GM21786 (cell line): Measurements from ENCODE around the gene PPM1F.
"Not testable (repeated sequence)": the region's sequence is repeated elsewhere in the genome, so short reads cannot be mapped to it uniquely, and the experiment has no call there.

Experiments
- ATAC-seq: cut with Tn5 transposase; IDR thresholded peaks from one replicate; pipeline ENCODE4 v1.9.1; 2021; ENCODE audit not compliant: unreplicated experiment

PPM1F gene

DNA sequence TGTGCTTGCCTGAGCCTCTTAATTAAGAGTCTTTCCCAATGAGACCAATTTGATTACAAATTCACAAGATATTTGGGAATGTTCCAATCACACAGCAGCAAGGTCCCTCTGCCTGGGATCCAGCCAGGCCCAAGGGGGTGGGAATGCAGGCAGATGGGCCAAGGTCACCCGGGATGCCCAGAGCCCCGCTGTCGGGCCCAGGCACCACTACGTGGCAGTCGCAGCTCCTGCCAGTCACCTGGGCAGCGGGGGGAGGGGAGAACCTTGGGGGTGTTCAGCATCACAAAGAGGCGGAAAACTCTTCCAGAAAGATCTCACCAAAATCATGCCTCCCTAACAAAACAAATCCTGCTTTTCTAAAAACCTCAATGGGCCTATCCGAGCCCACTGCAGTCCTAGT, 30.9 kb downstream of the PPM1F start:
- ATAC-seq, result no peak

DNA sequence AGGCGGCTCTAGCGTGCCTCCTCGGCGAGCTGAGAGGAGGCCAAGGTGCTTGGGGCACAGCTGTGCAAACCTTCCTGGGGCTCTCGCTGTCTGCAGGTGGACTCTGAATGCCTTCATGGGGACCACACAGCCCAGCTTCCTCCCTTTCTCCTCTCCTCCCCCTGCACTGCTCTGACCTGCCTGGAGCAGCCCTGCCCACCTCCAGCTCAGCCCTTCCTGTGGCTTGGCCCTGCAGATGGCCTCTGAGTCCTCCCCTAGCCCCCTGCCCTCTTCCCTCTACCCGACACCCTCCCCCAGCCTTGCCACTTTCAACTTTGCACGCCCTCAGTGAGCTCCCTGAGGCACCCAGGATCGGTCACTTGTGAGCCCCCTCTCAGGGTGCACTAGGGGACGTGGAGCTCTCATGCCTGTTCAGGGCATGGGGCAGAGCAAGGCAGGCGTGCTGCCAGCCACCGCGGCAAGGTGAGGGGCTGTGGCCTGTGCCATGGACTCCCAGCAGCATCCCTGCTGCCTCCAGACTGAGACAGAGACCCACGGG, 31.4 kb downstream of the PPM1F start:
- ATAC-seq, result no peak

DNA sequence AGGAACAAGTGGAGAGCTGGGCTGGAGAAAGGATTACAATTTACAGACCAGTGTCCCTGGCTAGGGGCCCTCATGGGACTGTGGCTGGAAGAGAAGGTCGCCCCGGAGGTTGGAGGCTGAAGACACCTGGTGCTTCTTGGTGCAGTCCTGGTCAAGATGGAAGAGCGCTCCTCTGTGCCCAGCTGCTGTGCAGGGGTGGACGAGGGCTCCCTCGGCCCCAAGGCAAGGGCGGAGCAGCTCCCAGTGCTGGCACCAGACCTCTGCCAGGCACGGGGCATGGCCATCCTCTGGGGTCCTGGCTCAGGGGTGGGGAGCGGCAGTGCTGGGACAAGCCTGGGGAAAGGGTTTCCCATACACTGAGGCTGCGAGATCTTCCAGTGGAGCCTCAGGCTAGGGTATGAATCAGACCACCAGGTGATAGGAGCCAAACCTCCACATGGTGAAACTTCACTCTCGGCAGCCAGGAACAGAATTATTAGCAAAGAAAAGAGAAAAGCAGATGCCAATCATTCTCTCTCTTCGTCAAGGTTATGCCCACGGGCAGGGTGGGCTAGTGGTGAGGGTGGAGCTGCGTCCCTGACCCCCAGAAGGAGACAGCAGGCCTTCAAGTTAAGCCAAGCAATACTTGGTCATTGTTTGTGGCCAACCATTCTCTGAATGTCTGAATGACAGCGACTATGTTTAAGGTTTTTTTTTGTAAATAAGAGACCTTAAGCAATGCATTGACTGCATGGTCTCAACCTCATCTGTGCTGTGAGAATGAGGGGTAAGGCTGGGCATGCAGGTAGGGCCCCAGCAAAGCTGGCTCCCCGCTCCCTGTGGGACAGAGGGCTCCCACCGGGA, 32.1 kb downstream of the PPM1F start:
- no peak for ATAC-seq

DNA sequence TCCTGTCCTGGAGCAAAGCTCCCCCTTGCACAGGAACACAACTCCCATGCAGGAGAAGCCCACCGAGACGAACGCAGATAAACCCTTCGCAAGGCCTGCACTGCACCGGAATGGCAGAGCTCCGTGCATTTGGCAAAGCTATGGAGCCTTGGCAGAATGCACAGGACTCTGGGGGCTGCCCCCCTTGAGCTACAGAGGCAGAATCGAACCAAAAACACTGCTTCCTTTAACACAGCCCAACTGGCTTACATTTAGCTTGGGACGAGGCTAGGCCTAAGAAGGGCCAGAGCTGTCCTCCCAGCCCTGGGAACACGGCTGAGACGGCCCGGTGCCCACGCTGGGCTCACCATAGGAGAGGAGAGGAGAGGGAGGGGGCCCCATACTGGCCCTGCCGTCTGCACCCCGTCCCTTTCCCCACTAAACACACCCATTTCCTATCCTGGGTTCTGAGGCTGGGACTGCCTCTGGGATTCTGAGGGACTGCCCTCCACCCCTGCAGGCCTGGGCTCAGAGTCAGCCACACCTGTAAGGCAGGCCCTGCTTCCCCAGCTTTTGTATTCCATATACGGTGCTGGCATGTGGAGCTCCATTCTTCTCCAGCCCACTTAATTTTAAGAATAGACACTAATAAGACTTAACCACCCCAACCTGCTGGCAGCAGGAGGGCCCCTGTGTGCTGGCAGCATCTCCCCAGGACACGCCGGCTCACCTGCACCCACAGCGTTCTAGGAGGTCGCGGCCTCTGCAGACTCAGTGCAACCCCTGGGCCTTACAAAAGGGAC, 32.9 kb downstream of the PPM1F start:
- no peak for ATAC-seq

DNA sequence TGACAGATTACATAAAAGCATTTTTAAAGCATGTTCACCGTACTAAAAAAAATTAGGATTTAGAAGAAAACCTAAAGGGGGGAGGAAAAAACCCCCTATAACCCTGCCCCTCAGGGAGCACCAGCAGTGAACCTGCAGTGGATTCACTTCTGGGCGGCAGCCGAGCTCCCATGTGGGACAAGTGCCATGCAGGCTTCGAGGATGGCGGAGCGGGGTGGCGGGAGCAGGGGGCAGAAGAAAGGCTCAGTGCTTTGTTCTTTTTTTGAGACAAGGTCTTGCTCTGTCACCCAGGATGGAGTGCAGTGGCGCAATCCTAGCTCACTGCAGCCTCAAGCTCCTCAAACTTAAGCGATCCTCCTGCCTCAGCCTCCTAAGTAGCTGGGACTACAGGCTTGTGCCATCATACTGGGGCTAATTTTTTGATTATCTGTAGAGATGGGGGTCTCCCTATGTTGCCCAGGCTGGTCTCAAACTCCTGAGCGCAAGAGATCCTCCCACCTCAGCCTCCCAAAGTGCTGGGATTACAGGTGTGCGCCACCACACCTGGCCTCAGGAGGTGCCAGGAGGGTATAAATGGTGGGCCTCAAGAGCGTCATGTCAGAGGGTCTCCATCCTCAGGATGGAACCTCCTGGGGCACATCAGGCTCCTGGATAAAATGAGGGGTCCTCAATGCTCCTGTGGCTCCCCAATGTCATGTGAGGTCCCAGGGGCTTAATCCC, 34.0 kb downstream of the PPM1F start:
- no peak for ATAC-seq

GRCh38 chr22:21917959-21918261, 34.7 kb downstream of the PPM1F start:
- ATAC-seq, result no peak

DNA sequence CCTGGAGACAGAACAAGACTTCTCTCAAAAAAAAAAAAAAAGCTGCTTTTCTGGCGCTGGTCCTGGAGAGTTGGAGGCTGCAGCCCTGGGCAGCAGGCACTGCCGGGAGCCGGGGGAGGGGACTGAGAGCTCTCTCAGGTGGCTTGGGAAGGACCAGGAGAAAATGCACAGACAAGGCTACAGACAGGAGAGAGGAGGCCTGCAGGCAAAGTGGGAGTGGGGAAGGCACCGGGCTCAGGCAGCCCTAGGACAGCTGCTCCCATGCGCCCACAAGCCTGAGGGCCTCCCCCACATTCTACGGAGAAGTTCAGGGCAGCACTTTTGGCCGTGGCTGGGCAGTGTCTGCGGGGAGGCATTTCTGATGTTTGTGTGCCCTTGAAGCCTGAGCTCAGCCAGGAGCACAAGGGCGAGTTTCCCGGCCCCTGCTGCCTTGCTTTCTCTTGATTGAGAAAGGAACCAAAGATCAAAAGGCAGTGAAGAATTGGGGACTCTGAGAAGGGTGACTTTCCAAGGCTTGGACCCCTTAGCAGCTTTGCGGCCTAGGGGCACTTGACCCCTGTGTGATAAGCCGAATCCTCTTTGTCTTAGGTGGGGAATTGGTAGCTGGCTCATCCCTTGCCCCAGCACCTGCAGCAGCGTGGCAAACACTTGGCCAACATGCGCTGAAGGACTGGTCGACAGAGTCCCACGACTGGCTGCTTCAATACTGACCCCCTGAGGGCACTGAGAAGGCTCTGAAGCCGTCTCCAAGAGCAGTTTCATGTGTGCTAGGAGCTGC, 35.3 kb downstream of the PPM1F start:
- ATAC-seq, result no peak

GRCh38 chr22:21916309-21916918, 36.2 kb downstream of the PPM1F start:
- ATAC-seq, result no peak

GRCh38 chr22:21915624-21916308, 36.9 kb downstream of the PPM1F start:
- ATAC-seq, result no peak

GRCh38 chr22:21914033-21914642, 38.5 kb downstream of the PPM1F start:
- ATAC-seq, result not testable (repeated sequence)

- ATAC-seq, result not testable (repeated sequence)
Observed at GRCh38 chr22:21910367-21910766, 42.3 kb downstream of the PPM1F start.

GRCh38 chr22:21909871-21910270, 42.8 kb downstream of the PPM1F start:
- ATAC-seq, result no peak

GRCh38 chr22:21907638-21908522, 44.8 kb downstream of the PPM1F start:
- ATAC-seq, result no peak

- not testable (repeated sequence) for ATAC-seq
Observed at GRCh38 chr22:21905234-21905633, 47.4 kb downstream of the PPM1F start.

DNA sequence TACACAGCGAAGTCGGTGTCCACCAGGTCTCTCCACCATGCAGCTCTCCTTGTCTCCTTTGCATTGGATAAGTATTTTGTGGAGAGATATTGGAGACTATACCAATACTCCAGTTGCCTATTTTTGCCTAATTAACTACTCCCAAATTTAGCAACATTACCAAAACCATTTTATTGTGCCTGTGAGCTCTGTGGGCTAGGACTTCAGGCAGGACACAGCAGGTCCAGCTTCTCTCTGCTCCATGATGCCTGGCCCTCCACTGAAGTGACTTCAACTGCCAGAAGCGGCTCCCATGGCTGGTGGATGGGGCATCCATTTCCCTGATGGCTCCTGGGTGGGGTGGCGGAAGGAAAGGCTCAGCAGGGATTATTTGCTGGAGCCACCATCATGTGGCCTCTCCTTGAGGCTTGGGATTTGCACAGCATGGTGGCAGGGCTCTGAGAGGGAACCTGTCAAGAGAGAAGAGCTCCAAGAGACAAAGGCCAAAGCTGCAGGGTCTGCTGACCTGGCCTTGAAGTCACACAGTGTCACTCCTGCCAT, 48.3 kb downstream of the PPM1F start:
- no peak for ATAC-seq

- no peak for ATAC-seq
Observed at GRCh38 chr22:21903283-21903682, 49.4 kb downstream of the PPM1F start.

DNA sequence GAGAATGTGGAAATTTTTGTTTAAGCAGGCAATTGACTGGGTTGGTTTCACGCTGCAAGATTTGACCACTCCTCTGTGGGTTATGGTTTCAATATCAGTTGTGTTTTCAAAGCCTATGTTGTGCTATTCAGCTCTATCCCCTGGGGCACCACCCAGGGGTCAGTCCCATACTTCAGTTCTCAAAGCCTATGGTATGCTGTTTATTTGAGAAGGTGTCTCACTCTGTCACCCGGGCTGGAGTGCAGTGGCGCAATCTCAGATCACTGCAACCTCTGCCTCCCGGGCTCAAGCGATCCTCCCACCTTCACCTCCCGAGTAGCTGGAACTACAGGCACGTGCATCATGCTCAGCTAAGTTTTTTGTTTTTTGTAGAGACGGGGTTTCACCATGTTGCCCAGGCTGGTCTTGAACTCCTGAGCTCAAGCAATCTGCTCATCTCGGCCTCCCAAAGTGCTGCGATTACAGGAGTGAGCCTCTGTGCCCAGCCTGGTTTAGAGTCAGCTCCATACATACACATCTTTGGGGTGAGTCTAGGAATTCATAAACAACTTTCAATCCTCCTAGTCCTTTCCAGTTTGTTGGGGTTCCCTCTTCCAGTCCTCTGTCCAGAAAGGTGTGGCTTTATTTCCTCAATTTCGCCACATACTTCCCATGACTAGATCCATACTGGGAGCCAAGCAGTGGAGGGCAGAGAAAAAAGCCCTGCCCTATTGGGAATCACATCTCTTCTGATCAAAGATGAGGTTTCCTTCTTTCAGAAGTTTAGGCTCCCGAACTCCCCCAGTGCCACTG, 50.2 kb downstream of the PPM1F start:
- peak; percentile 76 for ATAC-seq
